ENCODE data around the gene CNTNAP5. TPM values are rescaled to one million over a fixed set of nuclear protein-coding genes. Genes with fewer than 3 reads are reported as not detected.

The CNTNAP5 gene
- total RNA-seq, 1 experiment from 2014 or later = not detected

- no peaks in the 10 kb centered on the region for H3K4me1 ChIP-seq
- no peak overlapping the region for H3K4me3 ChIP-seq
- no peaks in the 10 kb centered on the region for H3K36me3 ChIP-seq
- no peaks in the 10 kb centered on the region for H3K9me3 ChIP-seq (replicated peaks)
- no peak overlapping the region for H3K27ac ChIP-seq
- no peaks in the 10 kb centered on the region for H3K27me3 ChIP-seq
- DNase-seq = no peak
These were observed 751.2 kb downstream of the CNTNAP5 start for GRCh38 chr2:124776332-124776731.

GRCh38 chr2:124778076-124778475, 753.0 kb downstream of the CNTNAP5 start:
- no peaks in the 10 kb centered on the region for H3K4me1 ChIP-seq
- no peak overlapping the region for H3K4me3 ChIP-seq
- DNase-seq = peak in 1 of 2 experiments; percentile 3
- no peaks in the 10 kb centered on the region for H3K9me3 ChIP-seq (replicated peaks)
- H3K27ac ChIP-seq = no peak overlapping the region
- no peaks in the 10 kb centered on the region for H3K36me3 ChIP-seq
- H3K27me3 ChIP-seq = no peaks in the 10 kb centered on the region; the same call in 1 of the 2 replicates

GRCh38 chr2:124796647-124797046, 771.6 kb downstream of the CNTNAP5 start:
- no peaks in the 10 kb centered on the region for H3K9me3 ChIP-seq (replicated peaks)
- DNase-seq = no peak
- H3K4me3 ChIP-seq = no peak overlapping the region
- no peaks in the 10 kb centered on the region for H3K27me3 ChIP-seq
- H3K27ac ChIP-seq = no peak overlapping the region
- H3K36me3 ChIP-seq = no peaks in the 10 kb centered on the region
- no peaks in the 10 kb centered on the region for H3K4me1 ChIP-seq

GRCh38 chr2:124797049-124797448, 772.0 kb downstream of the CNTNAP5 start:
- Histone ChIP-seq H3K4me3 (no peak overlapping the region), H3K27ac (no peak overlapping the region), H3K9me3 (replicated peaks) (no peaks in the 10 kb centered on the region), H3K36me3 (no peaks in the 10 kb centered on the region), H3K27me3 (no peaks in the 10 kb centered on the region), H3K4me1 (no peaks in the 10 kb centered on the region)
- no peak for DNase-seq

- no peak overlapping the region for H3K4me3 ChIP-seq
- H3K27me3 ChIP-seq = no peaks in the 10 kb centered on the region
- no peaks in the 10 kb centered on the region for H3K36me3 ChIP-seq
- no peak overlapping the region for H3K27ac ChIP-seq
- no peak for DNase-seq
- no peaks in the 10 kb centered on the region for H3K9me3 ChIP-seq (replicated peaks)
- H3K4me1 ChIP-seq = no peaks in the 10 kb centered on the region
These were observed 773.5 kb downstream of the CNTNAP5 start for GRCh38 chr2:124798551-124798950.

GRCh38 chr2:124804014-124804940, 779.2 kb downstream of the CNTNAP5 start:
- Histone ChIP-seq H3K9me3 (replicated peaks) (no peaks in the 10 kb centered on the region), H3K36me3 (no peaks in the 10 kb centered on the region), H3K4me3 (no peak overlapping the region), H3K4me1 (no peaks in the 10 kb centered on the region), H3K27me3 (no peaks in the 10 kb centered on the region), H3K27ac (no peak overlapping the region)
- DNase-seq = peak; percentile 6 to 73

GRCh38 chr2:124805060-124805459, 780.0 kb downstream of the CNTNAP5 start:
- H3K36me3 ChIP-seq = no peaks in the 10 kb centered on the region
- no peaks in the 10 kb centered on the region for H3K4me1 ChIP-seq
- no peaks in the 10 kb centered on the region for H3K27me3 ChIP-seq
- DNase-seq = no peak
- no peak overlapping the region for H3K4me3 ChIP-seq
- H3K27ac ChIP-seq = no peak overlapping the region
- H3K9me3 ChIP-seq (replicated peaks) = no peaks in the 10 kb centered on the region

GRCh38 chr2:124810132-124810531, 785.0 kb downstream of the CNTNAP5 start:
- Histone ChIP-seq H3K27ac (no peak overlapping the region), H3K36me3 (no peaks in the 10 kb centered on the region), H3K4me1 (no peaks in the 10 kb centered on the region), H3K27me3 (no peaks in the 10 kb centered on the region), H3K4me3 (no peak overlapping the region), H3K9me3 (replicated peaks) (no peaks in the 10 kb centered on the region)
- peak; percentile 5 to 41 for DNase-seq

GRCh38 chr2:124814968-124815745, 790.1 kb downstream of the CNTNAP5 start:
- Histone ChIP-seq H3K36me3 (no peaks in the 10 kb centered on the region), H3K4me3 (no peak overlapping the region), H3K4me1 (no peaks in the 10 kb centered on the region), H3K27me3 (no peaks in the 10 kb centered on the region; the same call in 1 of the 2 replicates), H3K27ac (no peak overlapping the region), H3K9me3 (replicated peaks) (no peaks in the 10 kb centered on the region)
- no peak for DNase-seq

- no peak overlapping the region for H3K4me3 ChIP-seq
- H3K27ac ChIP-seq = no peak overlapping the region
- no peaks in the 10 kb centered on the region for H3K4me1 ChIP-seq
- DNase-seq = no peak
- no peaks in the 10 kb centered on the region for H3K36me3 ChIP-seq
- H3K9me3 ChIP-seq (replicated peaks) = no peaks in the 10 kb centered on the region
- H3K27me3 ChIP-seq = no peaks in the 10 kb centered on the region; the same call in 1 of the 2 replicates
These were observed 790.9 kb downstream of the CNTNAP5 start for GRCh38 chr2:124816007-124816406.

GRCh38 chr2:124822516-124822915, 797.4 kb downstream of the CNTNAP5 start:
- no peaks in the 10 kb centered on the region for H3K36me3 ChIP-seq
- no peaks in the 10 kb centered on the region; the same call in 1 of the 2 replicates for H3K27me3 ChIP-seq
- no peaks in the 10 kb centered on the region for H3K4me1 ChIP-seq
- no peak overlapping the region for H3K27ac ChIP-seq
- H3K4me3 ChIP-seq = no peak overlapping the region
- DNase-seq = no peak
- H3K9me3 ChIP-seq (replicated peaks) = no peaks in the 10 kb centered on the region

- H3K4me1 ChIP-seq = no peaks in the 10 kb centered on the region
- no peaks in the 10 kb centered on the region for H3K9me3 ChIP-seq (replicated peaks)
- no peaks in the 10 kb centered on the region for H3K36me3 ChIP-seq
- no peak for DNase-seq
- H3K4me3 ChIP-seq = no peak overlapping the region
- H3K27me3 ChIP-seq = no peaks in the 10 kb centered on the region; the same call in 1 of the 2 replicates
- no peak overlapping the region for H3K27ac ChIP-seq
These were observed 799.4 kb downstream of the CNTNAP5 start for GRCh38 chr2:124824441-124824840.

GRCh38 chr2:124832521-124832920, 807.4 kb downstream of the CNTNAP5 start:
- no peak overlapping the region for H3K27ac ChIP-seq
- H3K4me1 ChIP-seq = no peaks in the 10 kb centered on the region
- no peaks in the 10 kb centered on the region for H3K36me3 ChIP-seq
- no peaks in the 10 kb centered on the region for H3K27me3 ChIP-seq
- H3K9me3 ChIP-seq (replicated peaks) = no peaks in the 10 kb centered on the region
- H3K4me3 ChIP-seq = no peak overlapping the region
- no peak for DNase-seq

- no peak for DNase-seq
- Histone ChIP-seq H3K36me3 (no peaks in the 10 kb centered on the region), H3K9me3 (replicated peaks) (no peaks in the 10 kb centered on the region), H3K4me1 (no peaks in the 10 kb centered on the region), H3K27ac (no peak overlapping the region), H3K27me3 (no peaks in the 10 kb centered on the region), H3K4me3 (no peak overlapping the region)
These were observed 809.2 kb downstream of the CNTNAP5 start for GRCh38 chr2:124834331-124834730.

- Histone ChIP-seq H3K36me3 (no peaks in the 10 kb centered on the region), H3K27me3 (no peaks in the 10 kb centered on the region), H3K4me3 (no peak overlapping the region), H3K4me1 (no peaks in the 10 kb centered on the region), H3K27ac (no peak overlapping the region), H3K9me3 (replicated peaks) (no peaks in the 10 kb centered on the region)
- DNase-seq = no peak
These were observed 810.2 kb downstream of the CNTNAP5 start for GRCh38 chr2:124835331-124835730.

Measured in SJCRH30 (cell line).